Activated B cell treated with CpG ODN at 0.5 μM for 24 hours (primary cell): ENCODE measurements around the gene HNF1A. TPM values are rescaled to one million over a fixed set of nuclear protein-coding genes. Genes with fewer than 3 reads are reported as not detected.

Experiments used
- ATAC-seq: fragments of 200-7000 bp; cut with Tn5 transposase; one replicate; pipeline ENCODE4 v1.10.0; 2021; ENCODE audit warnings: low read depth, mild to moderate bottlenecking, moderate library complexity
- CTCF ChIA-PET: fragments of 350-600 bp; sonication (Branson Sonifier 250); formaldehyde crosslinking; loops from one replicate; lab custom pipeline; 2021; ENCODE audit warnings: antibody characterized with exemption; lab: Charles Lee
- POLR2A ChIA-PET: fragments of 350-600 bp; sonication (Branson Sonifier 250); formaldehyde crosslinking; loops from one replicate; lab custom pipeline; 2021; ENCODE audit warnings: antibody characterized with exemption; lab: Charles Lee
- DNase-seq: peaks from one replicate; pipeline ENCODE4 v3.0.0; 2022
- H3K27ac Mint-ChIP-seq: one replicate; pipeline ENCODE4 v1.8.0; 2020; ENCODE audit warnings: mixed read lengths
- H3K27me3 Mint-ChIP-seq: one replicate; pipeline ENCODE4 v1.8.0; 2021; ENCODE audit warnings: mixed read lengths
- H3K36me3 Mint-ChIP-seq: one replicate; pipeline ENCODE4 v1.8.0; 2021; ENCODE audit warnings: low read depth, mixed read lengths
- H3K4me1 Mint-ChIP-seq: one replicate; pipeline ENCODE4 v1.8.0; 2021; ENCODE audit warnings: mixed read lengths
- H3K4me3 Mint-ChIP-seq: one replicate; pipeline ENCODE4 v1.8.0; 2020; ENCODE audit warnings: mild to moderate bottlenecking, mixed read lengths
- H3K9me3 Mint-ChIP-seq: one replicate; pipeline ENCODE4 v1.8.0; 2020; ENCODE audit warnings: mixed read lengths
- CTCF ChIP-seq: fragments of 200-600 bp; IDR thresholded peaks from one replicate; pipeline ENCODE4 v1.8.0; 2022; ENCODE audit warnings: antibody characterized with exemption, mild to moderate bottlenecking
- intact Hi-C: fragments of 100-400 bp; cut with micrococcal nuclease; formaldehyde crosslinking; loops from one replicate; pipeline ENCODE4 v1.15.1; 2024
- total RNA-seq: library from RNA; stranded (reverse); gene quantifications from 2 replicates; pipeline ENCODE4 v1.2.3, GENCODE V29; 2022

The HNF1A gene
- total RNA-seq, 1 donor from 2014 or later, result not detected

GRCh38 chr12:120992989-120993388 is 14.6 kb downstream of the HNF1A start:
- ATAC-seq, result no peak
- Mint-ChIP-seq H3K4me3 (no peak overlapping the region), H3K27me3 (peaks cover 14% of the 10 kb centered on the region), H3K36me3 (no peaks in the 10 kb centered on the region), H3K4me1 (no peaks in the 10 kb centered on the region), H3K9me3 (no peaks in the 10 kb centered on the region), H3K27ac (no peak overlapping the region)
- POLR2A ChIA-PET, result interaction anchor here (0.6 kb wide), 1 partner anchor 544 kb away, joined by 7 read pairs; no protein-coding TSS in a partner anchor
- CTCF ChIA-PET, result no interaction called here
- no peak for DNase-seq
- no peak for TF ChIP-seq CTCF
- intact Hi-C loops, result no loop called here

- Mint-ChIP-seq H3K27me3 (peaks cover 14% of the 10 kb centered on the region), H3K4me1 (no peaks in the 10 kb centered on the region), H3K9me3 (no peaks in the 10 kb centered on the region), H3K27ac (no peak overlapping the region), H3K36me3 (no peaks in the 10 kb centered on the region), H3K4me3 (no peak overlapping the region)
- CTCF ChIA-PET, result no interaction called here
- POLR2A ChIA-PET, result no interaction called here
- TF ChIP-seq CTCF, result no peak
- no peak for DNase-seq
- ATAC-seq, result no peak
- intact Hi-C loops, result no loop called here
These were observed 15.2 kb downstream of the HNF1A start for GRCh38 chr12:120993496-120993895.

- peaks cover 14% of the 10 kb centered on the region for H3K27me3 Mint-ChIP-seq
- no peak for DNase-seq
- H3K4me3 Mint-ChIP-seq, result no peak overlapping the region
- H3K36me3 Mint-ChIP-seq, result no peaks in the 10 kb centered on the region
- no peak overlapping the region for H3K27ac Mint-ChIP-seq
- ChIA-PET CTCF (no interaction called here), POLR2A (no interaction called here)
- TF ChIP-seq CTCF, result no peak
- no peaks in the 10 kb centered on the region for H3K4me1 Mint-ChIP-seq
- no peak for ATAC-seq
- intact Hi-C loops, result no loop called here
- H3K9me3 Mint-ChIP-seq, result no peaks in the 10 kb centered on the region
These were observed 15.7 kb downstream of the HNF1A start for GRCh38 chr12:120994059-120994458.

GRCh38 chr12:120994589-120995337 is 16.4 kb downstream of the HNF1A start:
- peaks cover 12% of the 10 kb centered on the region for H3K27me3 Mint-ChIP-seq
- ChIA-PET POLR2A (no interaction called here), CTCF (no interaction called here)
- no peaks in the 10 kb centered on the region for H3K4me1 Mint-ChIP-seq
- no peak for TF ChIP-seq CTCF
- intact Hi-C loops, result no loop called here
- no peak for ATAC-seq
- no peaks in the 10 kb centered on the region for H3K9me3 Mint-ChIP-seq
- H3K36me3 Mint-ChIP-seq, result no peaks in the 10 kb centered on the region
- H3K4me3 Mint-ChIP-seq, result no peak overlapping the region
- DNase-seq, result no peak
- H3K27ac Mint-ChIP-seq, result no peak overlapping the region

GRCh38 chr12:120996133-120996746 is 17.9 kb downstream of the HNF1A start:
- DNase-seq (no peak), ATAC-seq (no peak)
- Mint-ChIP-seq H3K36me3 (no peaks in the 10 kb centered on the region), H3K9me3 (no peaks in the 10 kb centered on the region), H3K27me3 (peaks cover 12% of the 10 kb centered on the region), H3K27ac (no peak overlapping the region), H3K4me1 (no peaks in the 10 kb centered on the region), H3K4me3 (no peak overlapping the region)
- intact Hi-C loops, result no loop called here
- TF ChIP-seq CTCF, result no peak
- CTCF ChIA-PET, result no interaction called here
- POLR2A ChIA-PET, result no interaction called here
